ENCODE results near the gene DTNA. TPM values are rescaled to one million over a fixed set of nuclear protein-coding genes. Genes with fewer than 3 reads are reported as not detected.
A peak's percentile ranks its signal among the peaks of the same experiment; 100 is the strongest.

The DTNA gene
- total RNA-seq, 1 donor from 2014 or later = 7.1 TPM

DNA sequence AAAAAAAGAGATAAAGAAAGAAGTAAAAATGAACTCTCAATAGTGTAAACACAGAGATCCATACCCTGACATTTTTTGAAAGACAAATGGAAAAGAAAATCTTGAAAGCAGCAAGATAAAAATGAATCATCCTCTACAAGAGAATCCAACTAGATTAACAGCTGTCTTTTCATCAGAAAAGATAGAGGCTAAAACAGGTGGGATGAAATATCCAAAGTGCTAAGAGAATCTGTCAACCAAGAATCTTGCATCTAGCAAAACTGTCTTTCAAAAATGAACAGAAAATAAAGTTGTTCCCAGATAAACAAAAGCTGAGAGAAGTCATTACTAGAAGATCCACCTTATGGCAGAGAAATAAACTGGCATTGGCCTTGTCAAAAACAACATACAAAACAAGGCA, 213.8 kb downstream of the DTNA start:
- H3K36me3 Mint-ChIP-seq (ENCODE audit: unreplicated experiment) = peaks cover 3% of the 10 kb centered on the region
- no peak overlapping the region for H3K4me3 Mint-ChIP-seq (ENCODE audit: unreplicated experiment)
- TF ChIP-seq, protein P1, sequence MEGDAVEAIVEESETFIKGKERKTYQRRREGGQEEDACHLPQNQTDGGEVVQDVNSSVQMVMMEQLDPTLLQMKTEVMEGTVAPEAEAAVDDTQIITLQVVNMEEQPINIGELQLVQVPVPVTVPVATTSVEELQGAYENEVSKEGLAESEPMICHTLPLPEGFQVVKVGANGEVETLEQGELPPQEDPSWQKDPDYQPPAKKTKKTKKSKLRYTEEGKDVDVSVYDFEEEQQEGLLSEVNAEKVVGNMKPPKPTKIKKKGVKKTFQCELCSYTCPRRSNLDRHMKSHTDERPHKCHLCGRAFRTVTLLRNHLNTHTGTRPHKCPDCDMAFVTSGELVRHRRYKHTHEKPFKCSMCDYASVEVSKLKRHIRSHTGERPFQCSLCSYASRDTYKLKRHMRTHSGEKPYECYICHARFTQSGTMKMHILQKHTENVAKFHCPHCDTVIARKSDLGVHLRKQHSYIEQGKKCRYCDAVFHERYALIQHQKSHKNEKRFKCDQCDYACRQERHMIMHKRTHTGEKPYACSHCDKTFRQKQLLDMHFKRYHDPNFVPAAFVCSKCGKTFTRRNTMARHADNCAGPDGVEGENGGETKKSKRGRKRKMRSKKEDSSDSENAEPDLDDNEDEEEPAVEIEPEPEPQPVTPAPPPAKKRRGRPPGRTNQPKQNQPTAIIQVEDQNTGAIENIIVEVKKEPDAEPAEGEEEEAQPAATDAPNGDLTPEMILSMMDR (IDR thresholded peaks at IDR 0.05) = no peak
- no peak for DNase-seq (ENCODE audit: extremely low spot score, unreplicated experiment)
- peaks cover 13% of the 10 kb centered on the region for H3K4me1 Mint-ChIP-seq (ENCODE audit: unreplicated experiment)
- H3K9me3 Mint-ChIP-seq (ENCODE audit: unreplicated experiment) = no peaks in the 10 kb centered on the region
- no peak overlapping the region for H3K27ac Mint-ChIP-seq (ENCODE audit: unreplicated experiment)
- H3K27me3 Mint-ChIP-seq (ENCODE audit: unreplicated experiment) = no peaks in the 10 kb centered on the region

DNA sequence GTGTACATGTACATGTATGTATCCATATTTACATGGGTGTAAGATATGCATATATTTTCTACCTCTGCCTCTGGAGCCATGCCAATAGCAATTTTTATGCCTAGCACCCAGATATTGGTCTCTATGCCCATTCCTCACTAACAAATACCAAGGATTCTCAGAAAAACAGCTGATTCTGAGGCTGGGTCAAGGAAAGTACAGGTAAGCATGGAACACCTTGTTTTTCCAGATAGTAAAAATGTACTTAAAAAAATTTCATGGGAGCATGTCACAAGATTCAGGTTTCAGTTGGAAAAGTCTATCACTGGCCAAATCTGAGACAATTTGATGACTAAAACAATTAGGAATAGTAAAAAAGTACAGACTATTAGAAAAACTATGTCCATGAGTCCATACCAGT, 216.6 kb downstream of the DTNA start:
- Mint-ChIP-seq H3K4me3 (ENCODE audit: unreplicated experiment) (no peak overlapping the region), H3K4me1 (ENCODE audit: unreplicated experiment) (peaks cover 14% of the 10 kb centered on the region), H3K36me3 (ENCODE audit: unreplicated experiment) (peaks cover 3% of the 10 kb centered on the region), H3K27me3 (ENCODE audit: unreplicated experiment) (no peaks in the 10 kb centered on the region), H3K9me3 (ENCODE audit: unreplicated experiment) (no peaks in the 10 kb centered on the region), H3K27ac (ENCODE audit: unreplicated experiment) (no peak overlapping the region)
- TF ChIP-seq, protein P1 (IDR thresholded peaks at IDR 0.05) = no peak
- no peak for DNase-seq (ENCODE audit: extremely low spot score, unreplicated experiment)

DNA sequence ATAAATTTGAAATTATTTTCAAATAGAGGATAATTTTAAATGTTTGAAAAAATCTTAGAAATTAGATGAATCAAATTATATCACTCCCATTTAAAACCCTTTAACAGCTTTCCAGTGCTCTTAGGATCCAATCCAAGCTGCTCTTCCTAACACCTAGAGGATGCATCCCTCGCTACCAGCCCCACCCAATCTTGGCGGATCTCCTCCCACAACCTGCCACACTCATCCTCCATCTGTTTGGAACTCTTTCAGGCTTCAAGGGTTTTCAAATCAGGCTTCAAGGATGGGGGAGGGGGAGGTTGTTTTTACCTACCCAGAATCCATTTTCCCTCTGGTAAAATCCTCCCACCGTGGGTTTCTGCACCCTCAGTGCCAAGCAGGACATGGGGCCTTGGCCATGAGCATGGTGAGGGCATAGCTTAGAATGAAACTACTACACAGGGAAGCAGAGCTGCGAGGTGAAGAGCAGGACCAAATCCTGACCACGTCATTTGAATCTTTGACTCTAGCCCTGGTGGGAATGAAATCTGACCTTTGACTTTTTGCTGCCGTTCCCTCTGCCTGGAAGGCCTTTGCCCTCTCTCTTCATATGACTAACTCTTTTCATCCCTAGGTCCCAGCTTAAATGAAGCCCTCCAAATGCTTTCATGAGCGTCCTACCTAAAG, 218.1 kb downstream of the DTNA start:
- DNase-seq (ENCODE audit: extremely low spot score, unreplicated experiment) = no peak
- H3K4me3 Mint-ChIP-seq (ENCODE audit: unreplicated experiment) = no peak overlapping the region
- TF ChIP-seq, protein P1 (IDR thresholded peaks at IDR 0.05) = no peak
- no peaks in the 10 kb centered on the region for H3K9me3 Mint-ChIP-seq (ENCODE audit: unreplicated experiment)
- peaks cover 14% of the 10 kb centered on the region for H3K4me1 Mint-ChIP-seq (ENCODE audit: unreplicated experiment)
- H3K27ac Mint-ChIP-seq (ENCODE audit: unreplicated experiment) = no peak overlapping the region
- H3K27me3 Mint-ChIP-seq (ENCODE audit: unreplicated experiment) = no peaks in the 10 kb centered on the region
- H3K36me3 Mint-ChIP-seq (ENCODE audit: unreplicated experiment) = peaks cover 3% of the 10 kb centered on the region

DNA sequence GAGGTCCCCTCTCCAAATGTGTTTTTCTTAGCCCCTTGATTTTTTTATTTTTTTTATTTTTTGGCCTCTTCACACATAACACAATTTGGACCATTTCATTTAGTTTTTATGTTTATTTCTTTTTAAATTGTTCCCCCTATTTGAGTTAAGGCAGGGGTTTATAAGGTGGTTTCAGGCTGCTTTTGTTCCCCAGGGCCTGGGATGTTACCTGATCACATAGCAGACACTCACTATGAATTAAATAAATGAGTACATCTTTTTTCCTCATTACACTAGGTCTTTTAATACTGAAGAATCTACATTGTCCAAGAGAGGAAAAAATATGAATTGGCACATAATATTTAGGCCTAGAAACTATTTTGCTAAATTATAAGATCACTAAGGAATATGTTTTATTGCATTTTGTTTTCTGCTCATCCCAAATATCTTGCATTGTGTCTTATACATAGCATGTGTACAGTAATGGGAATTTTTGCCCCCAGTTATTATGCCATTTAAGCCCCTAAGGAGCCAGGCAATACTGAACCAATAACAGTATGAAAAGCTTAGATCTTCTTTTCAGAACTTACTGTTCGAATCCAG, 218.7 kb downstream of the DTNA start:
- peaks cover 14% of the 10 kb centered on the region for H3K4me1 Mint-ChIP-seq (ENCODE audit: unreplicated experiment)

DNA sequence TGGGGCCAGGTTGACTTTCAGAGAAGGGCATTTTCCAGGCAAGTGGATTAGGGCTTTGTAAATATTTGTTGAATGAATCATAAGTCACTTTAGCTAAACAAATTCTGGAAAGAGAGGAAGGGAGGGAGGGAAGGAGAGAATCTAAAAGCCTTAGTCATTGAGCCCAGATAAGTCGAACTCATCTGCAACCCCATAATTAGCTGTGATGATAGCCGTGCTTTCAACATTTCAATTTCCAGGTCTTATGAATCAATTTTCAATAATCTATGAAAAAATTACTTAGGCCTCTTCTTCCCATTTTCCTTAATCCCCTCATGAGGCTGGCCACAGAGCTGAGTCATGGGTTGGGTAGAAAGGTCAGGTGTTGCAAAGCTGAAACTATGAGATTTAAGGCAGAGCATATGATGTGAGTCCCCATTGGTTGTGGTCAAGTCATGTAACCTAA, 219.3 kb downstream of the DTNA start:
- H3K4me3 Mint-ChIP-seq (ENCODE audit: unreplicated experiment) = no peak overlapping the region
- DNase-seq (ENCODE audit: extremely low spot score, unreplicated experiment) = no peak
- H3K36me3 Mint-ChIP-seq (ENCODE audit: unreplicated experiment) = no peaks in the 10 kb centered on the region
- H3K27ac Mint-ChIP-seq (ENCODE audit: unreplicated experiment) = peak overlapping the region; percentile 59
- TF ChIP-seq, protein P1 (IDR thresholded peaks at IDR 0.05) = no peak
- H3K9me3 Mint-ChIP-seq (ENCODE audit: unreplicated experiment) = no peaks in the 10 kb centered on the region
- no peaks in the 10 kb centered on the region for H3K27me3 Mint-ChIP-seq (ENCODE audit: unreplicated experiment)
- peaks cover 14% of the 10 kb centered on the region for H3K4me1 Mint-ChIP-seq (ENCODE audit: unreplicated experiment)

More for the DNA sequence above, 218.7 kb downstream of the DTNA start:
- Mint-ChIP-seq H3K9me3 (ENCODE audit: unreplicated experiment) (no peaks in the 10 kb centered on the region), H3K27ac (ENCODE audit: unreplicated experiment) (peak overlapping the region; percentile 59), H3K36me3 (ENCODE audit: unreplicated experiment) (no peaks in the 10 kb centered on the region), H3K27me3 (ENCODE audit: unreplicated experiment) (no peaks in the 10 kb centered on the region), H3K4me3 (ENCODE audit: unreplicated experiment) (no peak overlapping the region)
- no peak for DNase-seq (ENCODE audit: extremely low spot score, unreplicated experiment)
- TF ChIP-seq, protein P1 (IDR thresholded peaks at IDR 0.05) = no peak
